SK-N-SH treated with all-trans-retinoic acid at 6 μM for 48 hours (cell line): Measurements from ENCODE around the gene HUS1.

Experiments used
- ARNTL ChIP-seq: fragments of 450-650 bp; formaldehyde crosslinking; IDR thresholded peaks from 2 replicates; pipeline ENCODE4 v1.5.0; 2020; ENCODE audit warnings: low read depth, mild to moderate bottlenecking, moderate library complexity, borderline replicate concordance
- BACH2 ChIP-seq: fragments of 250-450 bp; sonication (Bioruptor Pico); IDR thresholded peaks from 2 replicates; pipeline ENCODE4 v1.9.0; 2021; ENCODE audit warnings: mild to moderate bottlenecking, borderline replicate concordance
- CSDC2 ChIP-seq: fragments of 250-450 bp; sonication (Bioruptor Pico); IDR thresholded peaks from 2 replicates; pipeline ENCODE4 v1.5.0; 2020; ENCODE audit warnings: mild to moderate bottlenecking, moderate library complexity
- ESRRG ChIP-seq: fragments of 250-450 bp; sonication (Bioruptor Pico); IDR thresholded peaks from 2 replicates; pipeline ENCODE4 v1.6.1; 2021; ENCODE audit warnings: mild to moderate bottlenecking
- ISL1 ChIP-seq: fragments of 250-450 bp; sonication (Bioruptor Pico); IDR thresholded peaks from 2 replicates; pipeline ENCODE4 v2.1.2; 2022; ENCODE audit warnings: mild to moderate bottlenecking, moderate library complexity
- PATZ1 ChIP-seq: fragments of 250-450 bp; sonication (Bioruptor Pico); IDR thresholded peaks from 2 replicates; pipeline ENCODE4 v1.8.0; 2020; ENCODE audit warnings: mild to moderate bottlenecking, moderate library complexity, borderline replicate concordance
- RARB ChIP-seq: fragments of 250-450 bp; sonication (Bioruptor Pico); IDR thresholded peaks from 2 replicates; pipeline ENCODE4 v1.8.0; 2021; ENCODE audit warnings: mild to moderate bottlenecking, moderate library complexity
- SNAI2 ChIP-seq: fragments of 250-450 bp; sonication (Bioruptor Pico); IDR thresholded peaks from 2 replicates; pipeline ENCODE4 v1.5.0; 2020; ENCODE audit warnings: mild to moderate bottlenecking, moderate library complexity
- ZFP3 ChIP-seq: fragments of 250-450 bp; sonication (Bioruptor Pico); IDR thresholded peaks from 2 replicates; pipeline ENCODE4 v1.5.0; 2020; ENCODE audit warnings: mild to moderate bottlenecking, moderate library complexity
- ZFP30 ChIP-seq: fragments of 450-650 bp; formaldehyde crosslinking; IDR thresholded peaks from 2 replicates; pipeline ENCODE4 v1.5.0; 2022; ENCODE audit warnings: mild to moderate bottlenecking, moderate library complexity
- ZNF70 ChIP-seq: fragments of 450-650 bp; formaldehyde crosslinking; IDR thresholded peaks from 2 replicates; pipeline ENCODE4 v1.5.0; 2020; ENCODE audit warnings: mild to moderate bottlenecking, moderate library complexity
- ZNF8 ChIP-seq: fragments of 450-650 bp; formaldehyde crosslinking; IDR thresholded peaks from 2 replicates; pipeline ENCODE4 v1.5.0; 2020; ENCODE audit warnings: mild to moderate bottlenecking, moderate library complexity
- TF ChIP-seq, protein P1 (sequence below): fragments of 250-450 bp; sonication (Bioruptor Pico); IDR thresholded peaks from 2 replicates; pipeline ENCODE4 v1.5.1; 2020; ENCODE audit warnings: low read depth, mild to moderate bottlenecking, moderate library complexity

DNA sequence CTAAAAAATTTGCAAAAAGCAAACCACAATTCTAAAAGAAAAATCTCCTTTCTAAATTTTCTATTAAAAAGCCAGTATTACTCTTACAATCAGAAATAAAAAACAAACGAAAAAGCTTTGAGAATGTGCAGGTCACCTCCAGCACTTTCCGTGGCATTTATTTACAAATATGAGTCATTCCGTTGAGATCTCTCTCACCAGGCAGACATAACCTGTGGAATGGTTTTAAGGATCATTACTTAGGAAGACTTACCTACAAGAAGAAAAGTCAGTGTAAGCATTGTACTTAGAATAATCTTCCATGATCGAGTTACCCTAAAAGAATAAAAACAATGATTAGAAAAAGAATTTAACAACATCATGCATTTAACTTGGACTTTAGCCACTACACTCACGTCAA is 46.2 kb upstream of the HUS1 start:
- TF ChIP-seq ARNTL (CRISPR knock-in tag) (no peak), BACH2 (CRISPR knock-in tag) (no peak), SNAI2 (no peak), ZFP3 (no peak), RARB (CRISPR knock-in tag) (no peak), ZNF8 (CRISPR knock-in tag) (no peak), ZNF70 (CRISPR knock-in tag) (no peak), ISL1 (CRISPR knock-in tag) (no peak), PATZ1 (CRISPR knock-in tag) (no peak), ESRRG (no peak), CSDC2 (no peak), ZFP30 (no peak)
- TF ChIP-seq, protein P1, sequence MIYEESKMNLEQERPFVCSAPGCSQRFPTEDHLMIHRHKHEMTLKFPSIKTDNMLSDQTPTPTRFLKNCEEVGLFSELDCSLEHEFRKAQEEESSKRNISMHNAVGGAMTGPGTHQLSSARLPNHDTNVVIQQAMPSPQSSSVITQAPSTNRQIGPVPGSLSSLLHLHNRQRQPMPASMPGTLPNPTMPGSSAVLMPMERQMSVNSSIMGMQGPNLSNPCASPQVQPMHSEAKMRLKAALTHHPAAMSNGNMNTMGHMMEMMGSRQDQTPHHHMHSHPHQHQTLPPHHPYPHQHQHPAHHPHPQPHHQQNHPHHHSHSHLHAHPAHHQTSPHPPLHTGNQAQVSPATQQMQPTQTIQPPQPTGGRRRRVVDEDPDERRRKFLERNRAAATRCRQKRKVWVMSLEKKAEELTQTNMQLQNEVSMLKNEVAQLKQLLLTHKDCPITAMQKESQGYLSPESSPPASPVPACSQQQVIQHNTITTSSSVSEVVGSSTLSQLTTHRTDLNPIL: no peak
